Measurements from ENCODE around the gene CDH13.

Gene CDH13

DNA sequence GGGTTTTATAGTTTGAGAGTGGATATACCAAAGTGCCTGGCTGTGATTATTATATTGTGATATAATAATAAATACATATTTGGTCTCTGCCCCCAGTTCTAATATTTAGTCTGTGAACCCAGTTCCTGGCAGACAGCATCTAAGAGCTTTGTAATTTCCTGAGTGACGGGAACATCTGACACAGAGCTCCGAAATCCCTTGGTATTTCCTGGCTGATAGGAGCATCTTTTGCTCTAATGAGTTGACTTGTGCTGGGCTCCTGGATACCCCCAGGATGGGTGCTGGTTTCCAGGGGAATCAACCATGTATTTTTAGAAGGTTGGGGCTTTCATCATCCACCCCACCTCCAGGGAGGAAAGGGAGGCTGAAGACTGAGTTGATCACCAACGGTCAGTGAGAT, 187.3 kb downstream of the CDH13 start:
- no peak for TF ChIP-seq FOXP2 (optimal IDR thresholded peaks at IDR 0.05; ENCODE audit: borderline replicate concordance, extremely low read depth, extremely low read length, insufficient read depth)
- no peak for TF ChIP-seq POLR2AphosphoS5 (IDR thresholded peaks at IDR 0.05; ENCODE audit: low read depth, low read length)
- no peak for TF ChIP-seq SIN3A (IDR thresholded peaks at IDR 0.05; ENCODE audit: borderline replicate concordance, insufficient read depth, low read length)
- no peak for TF ChIP-seq TAF1 (IDR thresholded peaks at IDR 0.05; ENCODE audit: borderline replicate concordance, insufficient read depth, low read length)
- TF ChIP-seq REST (IDR thresholded peaks at IDR 0.05; ENCODE audit: insufficient read depth in 1 of 2, low read depth in 2 of 2, low read length in 2 of 2), result no peak

GRCh38 chr16:82819286-82819685, 192.5 kb downstream of the CDH13 start:
- TF ChIP-seq FOXP2 (optimal IDR thresholded peaks at IDR 0.05; ENCODE audit: borderline replicate concordance, extremely low read depth, extremely low read length, insufficient read depth), result no peak
- no peak for TF ChIP-seq SIN3A (IDR thresholded peaks at IDR 0.05; ENCODE audit: borderline replicate concordance, insufficient read depth, low read length)
- no peak for TF ChIP-seq TAF1 (IDR thresholded peaks at IDR 0.05; ENCODE audit: borderline replicate concordance, insufficient read depth, low read length)

DNA sequence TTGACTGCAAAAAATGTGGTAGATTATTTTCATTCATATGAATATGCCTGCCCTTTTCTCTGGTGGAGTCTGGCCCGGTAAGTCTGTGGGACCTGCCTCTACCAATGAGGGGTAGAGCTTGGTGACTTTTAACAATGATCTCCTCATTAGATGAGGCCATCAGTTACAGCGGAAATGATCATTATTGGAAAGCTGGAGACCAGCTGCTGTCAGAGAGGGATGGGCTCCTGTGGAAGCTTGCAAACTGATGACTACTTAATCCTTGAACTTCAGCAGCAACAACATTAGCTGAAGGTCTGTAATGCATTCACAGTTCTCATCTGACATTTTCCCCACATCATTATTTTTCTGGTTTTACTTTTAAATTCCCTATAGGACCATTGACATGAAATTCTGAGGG, 194.1 kb downstream of the CDH13 start:
- TF ChIP-seq REST (IDR thresholded peaks at IDR 0.05; ENCODE audit: insufficient read depth in 1 of 2, low read depth in 2 of 2, low read length in 2 of 2) (no peak), SIN3A (IDR thresholded peaks at IDR 0.05; ENCODE audit: borderline replicate concordance, insufficient read depth, low read length) (no peak), POLR2AphosphoS5 (IDR thresholded peaks at IDR 0.05; ENCODE audit: low read depth, low read length) (no peak), FOXP2 (optimal IDR thresholded peaks at IDR 0.05; ENCODE audit: borderline replicate concordance, extremely low read depth, extremely low read length, insufficient read depth) (no peak), TAF1 (IDR thresholded peaks at IDR 0.05; ENCODE audit: borderline replicate concordance, insufficient read depth, low read length) (no peak)

DNA sequence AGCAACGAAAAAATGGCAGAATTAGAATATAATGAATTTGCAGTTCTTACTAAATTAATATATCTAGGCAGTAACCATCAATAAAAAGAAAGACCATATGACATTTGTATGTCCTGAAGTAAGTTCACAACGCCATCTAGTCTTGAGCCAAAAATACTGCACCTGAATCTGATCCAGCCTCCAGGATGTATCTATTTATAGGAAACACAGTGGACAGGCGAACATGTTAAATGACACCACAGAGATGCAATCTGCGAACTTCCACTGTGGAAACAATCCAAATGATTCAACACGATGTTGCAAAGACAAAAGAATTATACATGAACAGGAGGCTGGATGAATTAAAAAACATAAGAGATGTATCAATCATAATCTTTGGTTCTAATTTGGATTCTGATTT, 197.6 kb downstream of the CDH13 start:
- TF ChIP-seq TAF1 (IDR thresholded peaks at IDR 0.05; ENCODE audit: borderline replicate concordance, insufficient read depth, low read length) (no peak), FOXP2 (optimal IDR thresholded peaks at IDR 0.05; ENCODE audit: borderline replicate concordance, extremely low read depth, extremely low read length, insufficient read depth) (no peak), REST (IDR thresholded peaks at IDR 0.05; ENCODE audit: insufficient read depth in 1 of 2, low read depth in 2 of 2, low read length in 2 of 2) (no peak), SIN3A (IDR thresholded peaks at IDR 0.05; ENCODE audit: borderline replicate concordance, insufficient read depth, low read length) (no peak), POLR2AphosphoS5 (IDR thresholded peaks at IDR 0.05; ENCODE audit: low read depth, low read length) (no peak)

GRCh38 chr16:82829301-82829700, 202.5 kb downstream of the CDH13 start:
- TF ChIP-seq TAF1 (IDR thresholded peaks at IDR 0.05; ENCODE audit: borderline replicate concordance, insufficient read depth, low read length) (no peak), POLR2AphosphoS5 (IDR thresholded peaks at IDR 0.05; ENCODE audit: low read depth, low read length) (no peak), FOXP2 (optimal IDR thresholded peaks at IDR 0.05; ENCODE audit: borderline replicate concordance, extremely low read depth, extremely low read length, insufficient read depth) (no peak), REST (IDR thresholded peaks at IDR 0.05; ENCODE audit: insufficient read depth in 1 of 2, low read depth in 2 of 2, low read length in 2 of 2) (no peak), SIN3A (IDR thresholded peaks at IDR 0.05; ENCODE audit: borderline replicate concordance, insufficient read depth, low read length) (no peak)
